T47D (cell line): ENCODE measurements around the gene PHGDH.

Experiments used
- DNase-seq, 2 experiments: peaks; one replicate each; pipeline versions ENCODE4 v3.0.0 to v3.0.0-alpha.2; 2011 to 2012; ENCODE audit warnings: low read depth in 1 of 2, low spot score in 1 of 2
- JUND ChIP-seq: IDR thresholded peaks from 2 replicates; pipeline ENCODE4 v1.6.1; 2012; ENCODE audit warnings: low read depth
- in situ Hi-C: cut with HindIII; loops from 2 replicates; pipeline ENCODE4 v1.10.0; 2016; ENCODE audit warnings: low sequenced_read_pairs, low pct_unique_long_range_greater_than_20kb

The PHGDH gene

GRCh38 chr1:119712342-119713038 is 756 bp downstream of the PHGDH start:
- TF ChIP-seq JUND, result no peak
- in situ Hi-C loops, result no loop called here
- DNase-seq, result peak; percentile 17 to 70

GRCh38 chr1:119713039-119713748 is 1.5 kb downstream of the PHGDH start:
- in situ Hi-C loops, result no loop called here
- no peak for TF ChIP-seq JUND
- DNase-seq, result no peak

- no peak for TF ChIP-seq JUND
- no peak for DNase-seq
- in situ Hi-C loops, result no loop called here
Observed at GRCh38 chr1:119713749-119714456, 2.2 kb downstream of the PHGDH start.

- no peak for TF ChIP-seq JUND
- in situ Hi-C loops, result no loop called here
- no peak for DNase-seq
Observed at GRCh38 chr1:119714583-119714982, 2.8 kb downstream of the PHGDH start.

GRCh38 chr1:119715542-119715941 is 3.8 kb downstream of the PHGDH start:
- peak in 1 of 2 experiments; percentile 30 for DNase-seq
- TF ChIP-seq JUND, result no peak
- in situ Hi-C loops, result no loop called here

- in situ Hi-C loops, result no loop called here
- DNase-seq, result no peak
- TF ChIP-seq JUND, result no peak
Observed at GRCh38 chr1:119718409-119718808, 6.7 kb downstream of the PHGDH start.

GRCh38 chr1:119718972-119719371 is 7.2 kb downstream of the PHGDH start:
- DNase-seq, result no peak
- no peak for TF ChIP-seq JUND

GRCh38 chr1:119720866-119721440 is 9.2 kb downstream of the PHGDH start:
- DNase-seq, result no peak
- in situ Hi-C loops, result no loop called here
- TF ChIP-seq JUND, result no peak

More at GRCh38 chr1:119718972-119719371, 7.2 kb downstream of the PHGDH start:
- in situ Hi-C loops, result no loop called here

- no peak for TF ChIP-seq JUND
- in situ Hi-C loops, result no loop called here
- no peak for DNase-seq
Observed at GRCh38 chr1:119721896-119722295, 10.2 kb downstream of the PHGDH start.

GRCh38 chr1:119724611-119725218 is 13.0 kb downstream of the PHGDH start:
- in situ Hi-C loops, result no loop called here
- TF ChIP-seq JUND, result no peak
- DNase-seq, result no peak

- in situ Hi-C loops, result no loop called here
- DNase-seq, result no peak
- TF ChIP-seq JUND, result no peak
Observed at GRCh38 chr1:119725626-119726025, 13.9 kb downstream of the PHGDH start.

GRCh38 chr1:119727991-119728390 is 16.3 kb downstream of the PHGDH start:
- no peak for TF ChIP-seq JUND
- no peak for DNase-seq
- in situ Hi-C loops, result no loop called here
